ENCODE data around the gene DDB1.

The DDB1 gene

DNA sequence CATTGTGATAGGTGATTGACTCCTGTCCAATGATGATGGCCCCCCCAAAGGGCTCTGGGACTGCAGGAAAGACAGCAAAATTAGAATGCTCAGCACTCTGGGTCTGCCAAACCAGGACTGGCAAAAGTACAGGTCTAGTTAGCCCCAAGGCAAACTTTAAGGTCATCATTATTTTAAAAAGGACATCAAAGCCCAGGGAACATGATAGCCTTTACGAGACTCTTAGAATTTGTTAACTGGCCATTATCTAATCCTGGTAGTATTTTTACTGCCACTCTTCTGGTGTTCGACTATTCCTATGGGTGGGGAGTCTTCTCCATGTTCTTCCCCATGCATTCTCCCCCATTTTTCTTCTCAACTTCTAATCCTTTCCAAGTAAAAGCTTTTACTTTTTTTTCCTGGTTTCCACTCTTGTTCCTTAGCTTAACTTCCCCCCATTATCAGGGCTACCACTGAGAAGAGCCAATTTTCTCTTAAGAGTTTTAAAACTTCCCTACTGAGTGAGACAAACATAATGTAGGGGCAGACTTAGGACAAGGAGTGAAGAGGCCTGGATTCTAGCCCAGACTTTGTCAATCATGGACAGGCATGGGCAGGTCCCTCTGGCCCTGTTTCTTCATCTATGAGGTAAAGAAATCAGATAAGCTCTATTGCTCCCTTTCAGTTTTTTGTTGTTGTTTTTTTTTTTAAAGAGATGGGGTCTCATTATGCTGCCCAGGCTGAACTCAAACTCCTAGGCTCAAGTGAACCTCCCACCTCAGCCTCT, 7.1 kb downstream of the DDB1 start:
- H3K9me3 Mint-ChIP-seq = no peaks in the 10 kb centered on the region
- no peak for DNase-seq (ENCODE audit: low spot score in 2 of 2)
- H3K4me1 Mint-ChIP-seq = peaks cover 23% of the 10 kb centered on the region
- H3K27me3 Mint-ChIP-seq = no peaks in the 10 kb centered on the region
- H3K36me3 Mint-ChIP-seq (ENCODE audit: insufficient read depth) = peaks cover 79% of the 10 kb centered on the region
- no peak for ATAC-seq (replicated peaks; ENCODE audit: extremely low read depth, poor library complexity, severe bottlenecking)
- H3K27ac Mint-ChIP-seq (ENCODE audit: low read depth) = peak overlapping the region; percentile 81
- H3K4me3 Mint-ChIP-seq = no peak overlapping the region

DNA sequence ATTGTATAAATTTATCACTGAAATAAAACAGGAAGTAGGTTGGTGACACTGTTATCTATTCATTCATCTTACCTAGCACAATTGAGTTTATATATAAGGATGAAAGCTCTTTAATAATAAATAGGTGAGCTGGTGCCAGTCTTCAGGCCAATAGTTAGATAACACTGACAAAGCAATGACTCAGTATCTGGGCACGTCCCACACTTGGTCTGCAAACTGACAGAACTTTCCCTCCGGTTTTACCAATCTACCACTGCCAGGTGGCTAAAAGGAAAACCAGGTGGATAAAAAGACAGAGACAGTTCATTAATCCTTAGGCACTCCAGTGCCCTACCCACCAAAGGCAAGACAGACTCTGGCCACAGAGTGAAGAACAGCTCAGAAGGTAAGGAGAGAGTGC, 17.6 kb downstream of the DDB1 start:
- H3K4me1 Mint-ChIP-seq = no peaks in the 10 kb centered on the region
- DNase-seq (ENCODE audit: low spot score in 2 of 2) = no peak

GRCh38 chr11:61310749-61311148, 22.2 kb downstream of the DDB1 start:
- DNase-seq (ENCODE audit: low spot score in 2 of 2) (no peak), ATAC-seq (replicated peaks; ENCODE audit: extremely low read depth, poor library complexity, severe bottlenecking) (no peak)
- no peak overlapping the region for H3K4me3 Mint-ChIP-seq
- no peaks in the 10 kb centered on the region for H3K9me3 Mint-ChIP-seq
- no peaks in the 10 kb centered on the region for H3K4me1 Mint-ChIP-seq
- H3K27me3 Mint-ChIP-seq = no peaks in the 10 kb centered on the region
- H3K27ac Mint-ChIP-seq (ENCODE audit: low read depth) = no peak overlapping the region
- H3K36me3 Mint-ChIP-seq (ENCODE audit: insufficient read depth) = peaks cover 37% of the 10 kb centered on the region

More for the DNA sequence above, 17.6 kb downstream of the DDB1 start:
- no peaks in the 10 kb centered on the region for H3K9me3 Mint-ChIP-seq
- no peak overlapping the region for H3K4me3 Mint-ChIP-seq
- no peak for ATAC-seq (replicated peaks; ENCODE audit: extremely low read depth, poor library complexity, severe bottlenecking)
- peaks cover 65% of the 10 kb centered on the region for H3K36me3 Mint-ChIP-seq (ENCODE audit: insufficient read depth)
- no peaks in the 10 kb centered on the region for H3K27me3 Mint-ChIP-seq
- H3K27ac Mint-ChIP-seq (ENCODE audit: low read depth) = no peak overlapping the region

- no peak for DNase-seq (ENCODE audit: low spot score in 2 of 2)
- Mint-ChIP-seq H3K27ac (ENCODE audit: low read depth) (no peak overlapping the region), H3K36me3 (ENCODE audit: insufficient read depth) (peaks cover 41% of the 10 kb centered on the region)
Observed at GRCh38 chr11:61309739-61310138, 23.2 kb downstream of the DDB1 start.

DNA sequence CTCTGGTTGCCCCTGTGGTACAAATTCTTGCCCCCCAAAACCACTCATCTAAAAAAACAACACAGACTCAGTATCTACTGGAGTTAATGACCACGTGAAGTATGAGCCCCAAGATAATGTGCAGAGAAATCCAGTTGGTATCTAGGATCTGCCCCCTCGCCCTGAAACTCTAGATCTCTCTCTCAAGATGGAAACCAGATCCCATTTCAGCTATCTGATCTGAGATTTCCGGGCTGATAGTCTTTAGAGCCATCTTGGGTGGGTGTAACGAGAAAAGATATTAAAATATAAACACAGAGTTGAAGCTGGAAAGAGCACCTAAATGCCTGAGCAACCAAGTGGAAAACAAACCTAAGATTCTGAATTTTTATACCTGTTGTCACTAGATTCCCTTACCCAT, 23.8 kb downstream of the DDB1 start:
- no peak for DNase-seq (ENCODE audit: low spot score in 2 of 2)
- Mint-ChIP-seq H3K36me3 (ENCODE audit: insufficient read depth) (peaks cover 42% of the 10 kb centered on the region), H3K27me3 (no peaks in the 10 kb centered on the region), H3K9me3 (no peaks in the 10 kb centered on the region), H3K4me3 (no peak overlapping the region), H3K27ac (ENCODE audit: low read depth) (no peak overlapping the region), H3K4me1 (no peaks in the 10 kb centered on the region)
- no peak for ATAC-seq (replicated peaks; ENCODE audit: extremely low read depth, poor library complexity, severe bottlenecking)

More at GRCh38 chr11:61309739-61310138, 23.2 kb downstream of the DDB1 start:
- ATAC-seq (replicated peaks; ENCODE audit: extremely low read depth, poor library complexity, severe bottlenecking) = no peak
- Mint-ChIP-seq H3K27me3 (no peaks in the 10 kb centered on the region), H3K4me3 (no peak overlapping the region), H3K9me3 (no peaks in the 10 kb centered on the region), H3K4me1 (no peaks in the 10 kb centered on the region)

- no peak for DNase-seq (ENCODE audit: low spot score in 2 of 2)
- no peaks in the 10 kb centered on the region for H3K4me1 Mint-ChIP-seq
- no peak for ATAC-seq (replicated peaks; ENCODE audit: extremely low read depth, poor library complexity, severe bottlenecking)
- H3K27me3 Mint-ChIP-seq = no peaks in the 10 kb centered on the region
- H3K27ac Mint-ChIP-seq (ENCODE audit: low read depth) = no peak overlapping the region
- peaks cover 38% of the 10 kb centered on the region for H3K36me3 Mint-ChIP-seq (ENCODE audit: insufficient read depth)
- H3K9me3 Mint-ChIP-seq = no peaks in the 10 kb centered on the region
- H3K4me3 Mint-ChIP-seq = no peak overlapping the region
Observed at GRCh38 chr11:61307354-61307753, 25.6 kb downstream of the DDB1 start.

- DNase-seq (ENCODE audit: low spot score in 2 of 2) (no peak), ATAC-seq (replicated peaks; ENCODE audit: extremely low read depth, poor library complexity, severe bottlenecking) (no peak)
- H3K27ac Mint-ChIP-seq (ENCODE audit: low read depth) = no peak overlapping the region
- no peaks in the 10 kb centered on the region for H3K27me3 Mint-ChIP-seq
- H3K36me3 Mint-ChIP-seq (ENCODE audit: insufficient read depth) = peaks cover 42% of the 10 kb centered on the region
- no peak overlapping the region for H3K4me3 Mint-ChIP-seq
- no peaks in the 10 kb centered on the region for H3K9me3 Mint-ChIP-seq
- no peaks in the 10 kb centered on the region for H3K4me1 Mint-ChIP-seq
Observed at GRCh38 chr11:61306221-61306620, 26.7 kb downstream of the DDB1 start.

GRCh38 chr11:61305417-61305816, 27.5 kb downstream of the DDB1 start:
- Mint-ChIP-seq H3K27ac (ENCODE audit: low read depth) (no peak overlapping the region), H3K36me3 (ENCODE audit: insufficient read depth) (peaks cover 41% of the 10 kb centered on the region), H3K4me3 (no peak overlapping the region), H3K9me3 (no peaks in the 10 kb centered on the region), H3K4me1 (no peaks in the 10 kb centered on the region), H3K27me3 (no peaks in the 10 kb centered on the region)
- DNase-seq (ENCODE audit: low spot score in 2 of 2) (no peak), ATAC-seq (replicated peaks; ENCODE audit: extremely low read depth, poor library complexity, severe bottlenecking) (no peak)

GRCh38 chr11:61303725-61304124, 29.2 kb downstream of the DDB1 start:
- Mint-ChIP-seq H3K36me3 (ENCODE audit: insufficient read depth) (peaks cover 45% of the 10 kb centered on the region), H3K27me3 (no peaks in the 10 kb centered on the region), H3K9me3 (no peaks in the 10 kb centered on the region), H3K4me1 (peaks cover 4% of the 10 kb centered on the region), H3K4me3 (no peak overlapping the region), H3K27ac (ENCODE audit: low read depth) (no peak overlapping the region)
- no peak for ATAC-seq (replicated peaks; ENCODE audit: extremely low read depth, poor library complexity, severe bottlenecking)
- no peak for DNase-seq (ENCODE audit: low spot score in 2 of 2)

GRCh38 chr11:61302550-61302949, 30.4 kb downstream of the DDB1 start:
- no peak overlapping the region for H3K4me3 Mint-ChIP-seq
- peaks cover 15% of the 10 kb centered on the region for H3K4me1 Mint-ChIP-seq
- H3K27me3 Mint-ChIP-seq = no peaks in the 10 kb centered on the region
- DNase-seq (ENCODE audit: low spot score in 2 of 2) = no peak
- peaks cover 46% of the 10 kb centered on the region for H3K36me3 Mint-ChIP-seq (ENCODE audit: insufficient read depth)
- H3K27ac Mint-ChIP-seq (ENCODE audit: low read depth) = no peak overlapping the region
- no peaks in the 10 kb centered on the region for H3K9me3 Mint-ChIP-seq
- ATAC-seq (replicated peaks; ENCODE audit: extremely low read depth, poor library complexity, severe bottlenecking) = no peak

DNA sequence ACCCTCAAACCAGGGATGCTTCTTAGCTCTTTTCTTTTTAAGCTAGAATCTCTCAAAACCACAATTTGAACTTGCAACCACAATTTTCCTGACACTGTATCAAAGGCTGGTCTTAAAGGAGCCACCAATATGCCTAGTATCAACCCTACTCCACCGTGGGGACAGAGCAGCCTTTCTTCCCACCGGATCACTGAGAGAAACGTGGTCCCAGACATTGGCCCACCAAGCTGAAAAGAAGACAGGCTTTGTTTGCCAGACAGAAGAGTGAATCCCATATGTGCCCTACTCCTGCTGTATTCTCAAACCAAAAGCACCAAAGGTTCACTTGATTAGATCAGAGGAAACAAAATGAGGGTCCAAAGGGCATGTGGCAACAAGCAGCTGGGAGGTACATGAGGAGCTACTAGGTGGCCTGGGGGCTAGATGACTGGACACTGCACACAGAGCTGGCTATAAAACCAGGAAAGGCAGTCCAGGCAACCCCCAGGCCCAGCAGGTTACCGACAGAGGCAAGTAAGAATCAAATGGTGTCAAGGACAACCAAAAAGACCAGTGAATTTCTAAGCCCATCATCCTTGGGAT, 34.2 kb downstream of the DDB1 start:
- Mint-ChIP-seq H3K4me3 (no peak overlapping the region), H3K4me1 (peaks cover 30% of the 10 kb centered on the region), H3K27me3 (peaks cover 6% of the 10 kb centered on the region), H3K36me3 (ENCODE audit: insufficient read depth) (peaks cover 33% of the 10 kb centered on the region), H3K9me3 (no peaks in the 10 kb centered on the region), H3K27ac (ENCODE audit: low read depth) (peak overlapping the region; percentile 12)
- DNase-seq (ENCODE audit: low spot score in 2 of 2) (no peak), ATAC-seq (replicated peaks; ENCODE audit: extremely low read depth, poor library complexity, severe bottlenecking) (no peak)

DNA sequence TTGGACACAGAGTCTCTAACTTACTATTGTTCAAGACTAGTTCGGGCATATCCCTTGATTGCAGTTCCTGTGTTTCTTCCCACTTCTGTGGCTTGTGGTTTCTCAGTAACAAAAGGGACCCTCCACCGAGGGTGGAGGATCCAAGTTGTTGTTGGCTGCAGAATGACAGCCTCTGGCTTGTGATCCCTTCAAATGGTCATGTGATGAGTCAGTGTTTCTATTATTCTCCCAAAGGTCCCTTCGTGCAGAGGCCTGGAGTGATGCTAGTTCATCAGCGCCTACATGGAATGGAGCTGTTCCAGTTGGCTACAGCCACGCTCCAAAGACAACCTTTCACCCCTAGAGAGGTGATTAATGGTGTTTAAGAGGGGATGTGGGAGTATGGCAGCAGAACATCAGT, 35.2 kb downstream of the DDB1 start:
- peaks cover 36% of the 10 kb centered on the region for H3K4me1 Mint-ChIP-seq
- peaks cover 27% of the 10 kb centered on the region for H3K36me3 Mint-ChIP-seq (ENCODE audit: insufficient read depth)
- H3K27ac Mint-ChIP-seq (ENCODE audit: low read depth) = no peak overlapping the region
- ATAC-seq (replicated peaks; ENCODE audit: extremely low read depth, poor library complexity, severe bottlenecking) (no peak), DNase-seq (ENCODE audit: low spot score in 2 of 2) (no peak)
- H3K9me3 Mint-ChIP-seq = no peaks in the 10 kb centered on the region
- no peak overlapping the region for H3K4me3 Mint-ChIP-seq
- H3K27me3 Mint-ChIP-seq = peaks cover 16% of the 10 kb centered on the region

- Mint-ChIP-seq H3K9me3 (no peaks in the 10 kb centered on the region), H3K36me3 (ENCODE audit: insufficient read depth) (peaks cover 23% of the 10 kb centered on the region), H3K4me3 (peak overlapping the region; percentile 23), H3K27me3 (peaks cover 20% of the 10 kb centered on the region), H3K27ac (ENCODE audit: low read depth) (no peak overlapping the region), H3K4me1 (peaks cover 36% of the 10 kb centered on the region)
- no peak for DNase-seq (ENCODE audit: low spot score in 2 of 2)
- no peak for ATAC-seq (replicated peaks; ENCODE audit: extremely low read depth, poor library complexity, severe bottlenecking)
Observed at GRCh38 chr11:61297341-61297740, 35.6 kb downstream of the DDB1 start.
